ENCODE data around the gene MSL3B.

The MSL3B gene

DNA sequence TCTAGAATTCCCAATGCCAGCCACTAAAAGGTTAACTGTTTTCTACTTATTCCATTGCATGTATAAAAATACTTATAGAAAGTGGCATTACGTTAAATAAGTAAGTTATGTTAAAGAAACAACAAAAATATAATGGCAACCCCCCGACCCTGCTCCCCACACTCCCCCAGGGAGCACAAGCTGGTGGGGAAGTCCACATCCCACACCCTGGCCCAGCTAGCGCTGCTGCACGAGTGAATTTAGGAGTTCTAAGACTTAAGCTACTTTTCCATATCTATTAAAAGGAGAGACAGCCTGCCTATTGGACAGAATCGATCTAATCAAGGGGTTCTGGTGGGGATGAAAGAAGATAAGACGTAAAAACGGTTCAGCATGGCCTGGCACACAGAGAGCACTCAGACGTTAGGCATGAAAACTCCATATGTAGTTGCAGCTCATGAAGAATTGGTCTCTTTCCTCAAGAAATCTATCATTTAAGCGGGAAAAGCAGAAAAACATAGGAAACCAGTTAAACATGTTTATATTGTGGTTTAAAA is 30.4 kb downstream of the MSL3B start:
- no peak for DNase-seq (ENCODE audit: low spot score)
- intact Hi-C loops (cut with DNase I), result no loop called here

DNA sequence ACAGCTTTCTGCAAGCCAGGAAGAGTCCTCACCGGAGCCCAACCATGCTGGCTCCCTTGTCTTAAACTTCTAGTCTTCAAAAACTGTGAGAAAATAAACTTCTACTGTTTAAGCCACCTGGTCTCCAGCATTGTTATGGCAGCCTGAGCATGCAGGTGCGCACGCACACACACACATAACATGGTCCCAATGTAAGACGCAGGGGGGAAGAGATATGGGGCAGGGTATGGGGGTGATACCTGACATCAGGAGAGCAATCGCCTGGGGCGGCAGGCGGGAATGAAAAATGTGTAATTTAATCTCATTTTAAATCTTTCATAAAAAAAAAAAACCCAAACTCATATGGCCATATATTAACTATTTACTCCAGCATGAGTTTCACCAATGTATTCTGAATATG is 31.8 kb downstream of the MSL3B start:
- DNase-seq (ENCODE audit: low spot score), result no peak
- intact Hi-C loops (cut with DNase I), result no loop called here

DNA sequence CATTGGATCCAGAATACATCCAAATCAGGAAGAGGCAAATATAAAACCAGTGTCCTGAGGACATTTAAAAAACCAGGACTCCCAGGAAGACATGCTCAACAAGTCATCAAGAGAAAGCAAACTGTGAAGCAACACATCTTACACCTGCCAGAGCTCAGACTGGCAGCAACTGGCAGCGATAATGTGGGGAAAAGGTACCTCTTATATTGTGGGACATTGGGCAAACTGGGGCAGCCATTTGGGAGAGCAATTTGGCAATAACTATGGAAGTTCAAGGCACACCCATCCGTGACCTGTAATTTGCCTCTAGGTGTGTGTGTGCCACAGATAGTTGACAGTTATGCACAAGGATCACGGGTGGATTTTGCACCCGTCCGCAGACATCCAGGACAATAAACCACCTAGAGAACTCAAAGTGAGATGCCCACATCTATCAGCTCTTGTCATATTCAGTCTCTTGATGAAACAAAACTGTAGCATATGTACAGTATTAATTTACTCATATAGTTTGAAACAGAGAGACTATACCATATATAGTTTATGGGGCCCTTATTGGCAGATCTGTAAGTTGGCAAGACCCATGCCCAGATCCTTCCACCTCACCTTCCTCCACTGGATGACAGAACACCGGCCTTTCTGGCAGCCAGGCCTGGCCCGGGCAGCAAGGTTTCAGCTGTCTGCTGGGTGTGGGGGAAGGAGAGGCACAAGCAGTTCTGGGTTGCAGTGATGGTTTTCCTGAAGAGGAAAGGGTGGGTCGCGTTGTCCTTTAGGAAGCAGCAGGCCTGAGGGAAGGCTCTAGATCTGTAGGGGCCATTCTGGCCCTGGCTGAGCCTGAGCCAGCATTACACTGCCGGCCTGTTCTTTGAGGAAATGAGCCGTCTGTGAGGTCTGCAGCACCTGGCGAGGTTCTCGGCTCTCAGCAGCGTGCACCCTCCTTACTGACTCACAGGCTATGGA is 32.7 kb downstream of the MSL3B start:
- no peak for DNase-seq (ENCODE audit: low spot score)
- intact Hi-C loops (cut with DNase I), result no loop called here

DNA sequence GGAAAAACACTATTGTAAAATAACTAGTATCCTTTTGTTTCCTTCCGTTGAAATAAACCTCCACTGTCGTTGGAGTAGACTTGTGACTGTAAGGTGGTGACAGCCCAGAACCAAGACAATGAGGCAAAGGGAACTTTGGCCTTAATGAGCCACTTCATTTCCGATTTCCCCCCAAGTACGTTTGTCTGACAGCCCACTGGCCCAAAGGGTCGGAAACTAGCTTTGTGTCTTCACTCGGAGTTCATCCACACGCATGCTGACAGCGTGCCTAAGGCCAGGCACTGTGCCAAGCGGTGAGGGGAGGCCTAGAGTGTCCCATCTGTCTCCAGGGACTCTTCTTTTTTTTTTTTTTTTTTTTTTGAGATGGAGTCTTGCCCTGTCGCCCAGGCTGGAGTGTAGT is 34.8 kb downstream of the MSL3B start:
- intact Hi-C loops (cut with DNase I), result no loop called here
- no peak for DNase-seq (ENCODE audit: low spot score)

DNA sequence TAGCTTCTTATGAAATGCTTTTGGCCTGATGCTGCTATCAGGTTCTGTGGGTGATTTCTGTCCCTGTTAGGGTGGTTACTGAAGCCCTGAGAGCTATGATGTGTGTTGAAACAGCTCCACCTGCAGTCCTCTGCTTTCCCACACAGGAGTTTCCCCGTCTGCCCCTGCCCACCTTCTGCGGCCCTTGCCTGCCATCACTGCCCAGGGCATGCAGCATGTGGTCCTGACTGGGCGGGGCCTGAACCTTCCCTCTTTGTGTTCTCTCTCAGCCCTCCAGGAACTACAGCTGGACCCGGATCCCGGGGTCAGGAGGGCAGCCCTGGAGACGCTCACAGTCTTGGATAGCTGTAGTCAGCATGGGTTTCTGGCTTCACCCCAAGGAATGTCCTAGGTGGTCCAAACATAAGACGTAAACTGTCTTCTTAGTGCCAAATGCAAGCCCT is 35.3 kb downstream of the MSL3B start:
- intact Hi-C loops (cut with DNase I), result no loop called here

DNA sequence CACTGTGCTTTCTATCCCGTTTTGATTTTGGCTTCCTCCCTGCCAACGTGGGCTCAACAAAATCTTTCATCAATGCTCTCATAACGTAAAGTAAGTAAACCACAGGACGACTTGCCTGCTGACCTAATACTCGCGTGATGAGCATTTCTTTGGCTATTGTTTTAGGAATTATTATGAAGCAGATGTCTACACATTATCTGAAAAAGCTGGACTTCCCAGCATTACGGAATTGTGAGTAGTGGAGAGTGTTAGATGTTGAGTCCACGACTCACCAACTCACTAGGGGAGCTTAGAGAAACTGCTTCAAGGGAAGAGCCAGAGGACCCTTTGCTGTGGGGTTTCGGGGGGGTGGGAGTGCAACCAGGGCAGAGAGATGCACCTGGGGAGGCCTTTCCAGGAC is 35.8 kb downstream of the MSL3B start:
- intact Hi-C loops (cut with DNase I), result no loop called here
- DNase-seq (ENCODE audit: low spot score), result no peak

More for the DNA sequence above, 35.3 kb downstream of the MSL3B start:
- DNase-seq (ENCODE audit: low spot score), result no peak

GRCh38 chr2:233831861-233832260 is 36.3 kb downstream of the MSL3B start:
- no peak for DNase-seq (ENCODE audit: low spot score)
- intact Hi-C loops (cut with DNase I), result no loop called here

- intact Hi-C loops (cut with DNase I), result no loop called here
- no peak for DNase-seq (ENCODE audit: low spot score)
These were observed 37.0 kb downstream of the MSL3B start for GRCh38 chr2:233831011-233831721.

GRCh38 chr2:233830111-233830802 is 37.9 kb downstream of the MSL3B start:
- intact Hi-C loops (cut with DNase I), result no loop called here
- no peak for DNase-seq (ENCODE audit: low spot score)

GRCh38 chr2:233829193-233830110 is 38.7 kb downstream of the MSL3B start:
- intact Hi-C loops (cut with DNase I), result no loop called here

DNA sequence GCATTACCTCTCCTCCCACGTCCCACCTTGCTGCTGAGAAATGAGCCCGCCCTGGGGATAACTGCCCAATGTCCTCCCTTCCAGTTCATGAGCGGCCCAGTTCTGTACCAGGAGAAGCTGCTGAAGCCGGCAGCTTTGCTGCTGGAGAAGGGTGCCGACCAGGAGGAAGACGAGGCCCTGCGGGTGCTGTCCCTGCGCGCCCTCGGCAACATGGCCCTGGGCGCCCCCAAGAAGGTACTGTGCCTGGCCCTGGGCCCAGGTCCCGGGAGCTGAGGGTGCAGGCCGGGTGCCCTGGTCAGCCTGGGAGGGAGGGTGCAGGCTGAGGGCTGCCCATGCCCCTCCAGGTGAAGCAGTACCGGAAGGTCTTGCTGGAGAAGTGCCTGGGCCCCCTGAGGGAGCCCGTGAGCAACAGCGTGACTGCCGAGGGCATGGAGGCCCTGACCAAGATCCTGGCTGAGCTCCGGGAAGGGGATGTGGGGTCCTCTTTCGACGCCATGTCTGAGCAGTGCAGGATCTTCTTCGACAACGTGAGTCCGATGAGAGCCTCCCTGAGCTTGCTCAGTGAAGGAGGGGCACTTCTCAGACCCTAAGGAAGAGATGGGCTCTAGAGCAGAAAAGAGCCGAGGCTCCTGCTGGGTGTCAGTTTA is 39.5 kb downstream of the MSL3B start:
- no peak for DNase-seq (ENCODE audit: low spot score)
- intact Hi-C loops (cut with DNase I), result no loop called here

More at GRCh38 chr2:233829193-233830110, 38.7 kb downstream of the MSL3B start:
- no peak for DNase-seq (ENCODE audit: low spot score)

- intact Hi-C loops (cut with DNase I), result no loop called here
- DNase-seq (ENCODE audit: low spot score), result peak; percentile 15
These were observed 43.8 kb downstream of the MSL3B start for GRCh38 chr2:233824373-233824772.

GRCh38 chr2:233823731-233824121 is 44.5 kb downstream of the MSL3B start:
- intact Hi-C loops (cut with DNase I), result no loop called here
- DNase-seq (ENCODE audit: low spot score), result peak; percentile 68

DNA sequence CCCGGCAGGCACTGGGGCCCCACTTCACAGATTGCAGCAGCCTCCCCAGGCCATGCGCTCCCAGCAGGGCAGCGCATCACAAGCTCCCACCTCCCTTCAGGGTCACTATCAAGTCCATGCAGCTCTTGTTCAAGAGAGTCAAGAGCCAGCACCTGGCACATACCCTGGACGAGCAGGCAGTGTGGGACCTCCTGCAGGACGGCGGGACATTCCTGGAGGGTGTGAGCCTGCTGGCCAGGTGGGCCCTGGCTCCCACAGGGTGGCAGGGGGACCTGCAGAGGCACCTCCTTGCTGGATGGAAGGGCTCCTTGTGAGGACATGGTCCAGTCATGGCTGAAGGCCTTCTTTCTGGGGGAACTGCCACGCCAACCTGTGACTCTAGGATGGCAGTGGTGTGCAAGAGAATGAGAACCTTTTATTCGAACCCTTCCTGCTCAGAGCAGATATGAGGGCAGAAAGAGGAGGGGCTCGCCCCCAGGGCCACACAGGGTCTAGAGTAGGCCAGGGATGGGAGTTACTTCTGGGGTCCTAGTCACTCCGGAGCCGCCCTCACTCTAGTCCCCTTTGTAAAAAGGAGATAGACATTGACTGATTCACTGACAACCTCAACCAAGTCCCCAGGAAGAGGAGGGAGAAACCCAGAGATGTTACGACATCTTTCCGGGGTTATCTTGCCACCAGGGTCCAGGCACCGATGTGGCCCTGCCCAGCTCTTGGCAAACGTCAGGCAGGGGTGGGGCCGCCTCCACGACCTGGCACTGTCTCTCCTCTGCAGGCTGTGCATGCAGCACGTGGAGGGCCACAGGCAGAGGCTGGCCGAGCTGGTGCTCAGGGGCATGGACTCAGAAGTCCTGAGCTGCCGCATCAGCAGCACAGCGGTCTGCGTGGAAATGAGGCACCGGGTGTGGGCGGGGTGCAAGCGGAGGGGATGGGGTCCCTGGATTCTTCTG is 45.1 kb downstream of the MSL3B start:
- intact Hi-C loops (cut with DNase I), result no loop called here
- peak; percentile 71 for DNase-seq (ENCODE audit: low spot score)

DNA sequence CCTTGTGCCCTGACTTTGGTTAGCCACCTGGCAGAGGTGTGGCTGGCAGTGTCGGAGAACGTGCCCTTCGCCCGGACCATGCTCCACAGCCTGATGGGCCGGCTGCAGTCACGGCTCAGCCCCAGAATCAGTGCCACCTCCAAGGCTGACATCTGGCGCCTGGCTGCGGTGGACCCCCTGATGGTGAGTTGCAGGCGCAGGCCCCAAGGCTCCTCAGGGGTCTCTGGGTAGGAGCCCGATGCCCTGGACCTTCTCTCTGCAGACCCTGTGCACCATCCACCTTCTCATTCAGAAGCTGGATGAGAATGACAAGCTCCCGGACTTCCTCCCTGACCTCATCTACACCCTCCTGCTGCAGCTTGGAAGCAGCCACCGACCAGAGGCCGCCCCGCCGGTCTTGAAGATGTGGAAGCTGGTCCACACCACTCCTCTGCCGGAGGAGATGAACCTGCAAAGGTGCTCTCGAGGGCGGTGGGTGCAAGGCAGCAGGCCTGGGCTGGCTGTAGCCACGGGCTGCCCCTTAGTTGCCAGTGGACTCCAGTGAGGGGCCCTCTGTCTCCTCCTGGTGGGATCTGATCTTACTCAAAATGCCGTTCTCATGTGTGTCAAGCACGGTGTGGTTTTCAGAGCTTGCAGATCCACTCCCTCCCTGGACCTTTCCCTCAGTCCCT is 46.0 kb downstream of the MSL3B start:
- DNase-seq (ENCODE audit: low spot score), result peak; percentile 75

DNA sequence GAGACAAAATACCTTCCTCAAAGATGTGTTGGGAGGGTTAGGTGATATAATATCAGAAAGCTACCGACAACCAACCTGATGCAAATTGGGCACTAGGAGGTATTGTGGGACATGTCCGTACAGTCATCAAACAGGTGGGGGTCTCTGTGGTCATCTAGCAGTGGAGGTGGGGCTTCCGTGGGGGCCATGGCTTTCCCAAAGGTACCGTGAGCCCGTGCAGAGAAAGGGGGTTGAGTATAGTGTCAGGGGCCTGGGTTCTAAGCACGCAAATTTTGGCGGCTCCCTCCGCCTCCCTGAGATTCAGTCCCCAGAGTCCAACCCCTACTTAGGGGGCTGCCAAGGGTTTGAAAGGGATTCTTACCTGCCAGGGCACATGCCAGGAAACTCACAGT is 46.5 kb downstream of the MSL3B start:
- no peak for DNase-seq (ENCODE audit: low spot score)
- intact Hi-C loops (cut with DNase I), result no loop called here

More for the DNA sequence above, 46.0 kb downstream of the MSL3B start:
- intact Hi-C loops (cut with DNase I), result no loop called here

DNA sequence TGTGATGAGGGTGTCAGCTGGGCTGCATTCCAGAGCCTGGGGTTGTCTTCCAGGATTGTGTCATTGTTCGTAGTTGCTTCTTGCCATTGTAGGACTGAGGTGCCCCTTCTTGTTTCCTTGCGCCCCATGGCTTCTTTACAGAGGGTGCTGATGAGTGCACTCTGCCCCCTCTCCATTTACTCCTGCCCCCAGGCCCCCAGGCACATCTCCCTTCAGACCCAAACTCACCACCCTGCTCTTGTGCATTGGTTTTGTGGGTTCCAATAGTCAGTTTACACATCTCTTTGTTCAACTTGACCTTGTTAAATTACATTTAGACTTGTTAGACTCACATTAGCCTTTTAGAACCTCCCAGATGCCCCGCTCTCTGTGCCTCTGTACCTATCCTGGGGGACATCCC is 47.0 kb downstream of the MSL3B start:
- DNase-seq (ENCODE audit: low spot score), result no peak
- intact Hi-C loops (cut with DNase I), result no loop called here
